Loucy (cell line): ENCODE measurements around the gene PIN1.
"Not testable (repeated sequence)": the region's sequence is repeated elsewhere in the genome, so short reads cannot be mapped to it uniquely, and the experiment has no call there.

ENCODE experiments used
- CTCF ChIP-seq: fragments of 200-600 bp; sonication (generic); conservative IDR thresholded peaks from 2 replicates; pipeline ENCODE4 v1.5.1; 2014; ENCODE audit warnings: mild to moderate bottlenecking, antibody characterized with exemption, low read length
- EZH2phosphoT487 ChIP-seq: fragments of 200-600 bp; IDR thresholded peaks from 2 replicates; pipeline ENCODE4 v1.6.1; 2018; ENCODE audit warnings: antibody characterized with exemption, mild to moderate bottlenecking, moderate library complexity, borderline replicate concordance

GRCh38 chr19:9789579-9789978 is 45.5 kb upstream of the PIN1 start:
- TF ChIP-seq CTCF, EZH2phosphoT487: not testable (repeated sequence)
